GM19463 (cell line): ENCODE measurements around the gene LRRK2.
A peak's percentile ranks its signal among the peaks of the same experiment; 100 is the strongest.
"Not testable (repeated sequence)": the region's sequence is repeated elsewhere in the genome, so short reads cannot be mapped to it uniquely, and the experiment has no call there.

ENCODE experiments used
- ATAC-seq: cut with Tn5 transposase; IDR thresholded peaks from one replicate; pipeline ENCODE4 v1.9.1; 2021; ENCODE audit warnings: mild to moderate bottlenecking, moderate library complexity; ENCODE audit not compliant: unreplicated experiment

LRRK2 gene

DNA sequence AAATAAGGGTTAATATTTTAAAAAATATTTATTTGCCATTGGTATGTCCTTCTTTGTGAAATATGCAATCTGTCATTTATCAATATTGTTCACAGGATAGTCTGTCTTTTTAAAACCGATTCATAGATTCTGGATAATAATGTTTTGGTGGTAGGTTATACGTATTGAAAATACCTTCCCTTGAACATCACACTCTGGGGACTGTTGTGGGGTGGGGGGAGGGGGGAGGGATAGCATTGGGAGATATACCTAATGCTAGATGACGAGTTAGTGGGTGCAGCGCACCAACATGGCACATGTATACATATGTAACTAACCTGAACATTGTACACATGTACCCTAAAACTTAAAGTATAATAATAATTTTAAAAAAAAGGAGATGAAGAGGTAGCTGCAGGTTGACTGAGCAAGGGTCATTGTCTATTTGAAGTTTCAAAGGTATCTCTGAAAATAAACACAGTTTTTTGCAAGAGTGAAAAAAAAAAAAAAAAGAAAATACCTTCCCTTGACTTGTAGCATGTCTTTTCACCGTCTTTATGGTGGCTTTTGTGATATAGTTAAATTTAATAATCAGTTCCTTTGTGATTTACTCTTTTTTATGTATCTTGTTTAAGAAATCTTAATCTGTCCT lies 19.8 kb downstream of the LRRK2 start:
- not testable (repeated sequence) for ATAC-seq

GRCh38 chr12:40248034-40248433 lies 23.2 kb downstream of the LRRK2 start:
- no peak for ATAC-seq

DNA sequence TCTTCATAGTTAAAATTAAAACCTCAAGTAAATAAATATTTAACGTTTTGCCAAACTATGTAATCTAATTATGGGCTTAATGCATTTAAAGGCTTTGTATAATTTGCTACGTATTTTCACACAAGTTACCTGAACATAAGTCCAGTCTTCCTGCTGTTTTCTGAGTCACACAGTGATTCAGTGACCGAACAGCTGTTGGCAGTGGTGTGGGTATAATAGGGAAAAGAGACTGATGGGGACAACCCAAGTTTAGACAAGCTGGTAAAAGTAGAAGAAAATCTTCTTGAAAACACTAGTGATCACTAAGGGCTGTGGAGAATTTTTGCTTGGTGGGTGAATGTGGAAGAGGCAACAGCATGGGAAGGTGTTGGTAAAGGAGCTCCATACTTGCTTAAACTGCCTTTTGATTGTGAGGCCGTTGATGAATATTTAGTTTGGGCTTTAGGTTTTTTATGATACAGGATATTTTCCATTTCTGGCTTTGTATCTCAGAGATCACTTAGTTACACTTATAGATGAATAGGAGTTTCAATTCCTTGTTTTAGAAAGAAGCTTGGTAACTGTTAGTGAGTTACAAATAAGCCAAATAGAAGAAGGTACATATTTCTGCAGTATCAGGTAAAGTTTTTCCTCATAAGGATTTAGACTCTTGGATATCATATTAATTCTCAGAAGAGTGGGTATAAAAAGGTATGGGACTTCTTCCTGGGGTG lies 23.9 kb downstream of the LRRK2 start:
- ATAC-seq: peak; percentile 79

DNA sequence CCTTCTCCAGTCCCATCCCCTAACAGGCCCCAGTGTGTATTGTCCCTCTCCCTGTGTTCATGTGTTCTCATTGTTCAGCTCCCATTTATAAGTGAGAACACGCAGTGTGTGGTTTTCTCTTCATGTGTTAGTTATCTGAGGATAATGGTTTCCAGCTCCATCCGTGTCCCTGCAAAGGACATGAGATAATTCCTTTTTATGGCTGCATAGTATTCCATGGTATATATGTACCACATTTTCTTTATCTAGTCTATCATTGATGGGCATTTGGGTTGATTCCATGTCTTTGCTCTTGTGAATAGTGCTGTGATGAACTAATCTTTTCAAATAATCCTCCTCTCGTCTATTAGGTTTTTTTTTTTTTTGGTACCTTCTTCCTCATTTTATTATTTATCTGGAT lies 25.9 kb downstream of the LRRK2 start:
- not testable (repeated sequence) for ATAC-seq

- ATAC-seq: no peak
Observed at GRCh38 chr12:40253936-40254335, 29.1 kb downstream of the LRRK2 start.

DNA sequence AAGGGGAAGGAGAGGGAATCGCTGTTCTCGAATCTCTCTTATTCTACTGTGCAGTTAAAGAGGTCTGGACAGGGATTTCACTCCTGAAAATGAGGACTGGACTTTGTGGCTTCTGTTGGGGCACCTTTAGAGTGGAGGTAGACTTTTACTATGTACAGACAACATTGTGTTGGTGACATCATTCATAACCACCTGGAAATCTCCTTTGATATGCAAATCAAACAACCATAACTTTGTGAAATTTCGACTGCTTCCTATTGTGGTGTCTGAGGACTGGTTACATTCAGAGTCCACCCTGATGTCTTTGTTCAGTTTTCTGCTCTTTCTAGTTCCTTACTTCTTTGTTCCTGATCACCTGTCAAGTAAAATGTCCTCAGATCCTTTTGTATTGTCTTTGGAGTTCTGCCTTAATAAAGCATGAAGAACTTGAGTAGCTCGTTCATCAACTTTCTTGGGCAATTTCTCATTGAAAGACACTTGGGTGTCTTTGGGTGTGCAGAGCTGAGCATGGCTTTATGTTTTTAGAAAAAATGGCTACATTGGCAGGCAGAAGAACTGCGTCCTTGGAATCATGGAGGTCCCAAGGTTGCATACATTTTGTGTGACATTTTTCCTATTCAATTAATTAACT lies 29.8 kb downstream of the LRRK2 start:
- no peak for ATAC-seq

GRCh38 chr12:40258371-40258770 lies 33.6 kb downstream of the LRRK2 start:
- ATAC-seq: no peak

GRCh38 chr12:40261937-40262336 lies 37.1 kb downstream of the LRRK2 start:
- peak; percentile 45 for ATAC-seq

- ATAC-seq: peak; percentile 92
Observed at GRCh38 chr12:40262657-40263056, 37.9 kb downstream of the LRRK2 start.

DNA sequence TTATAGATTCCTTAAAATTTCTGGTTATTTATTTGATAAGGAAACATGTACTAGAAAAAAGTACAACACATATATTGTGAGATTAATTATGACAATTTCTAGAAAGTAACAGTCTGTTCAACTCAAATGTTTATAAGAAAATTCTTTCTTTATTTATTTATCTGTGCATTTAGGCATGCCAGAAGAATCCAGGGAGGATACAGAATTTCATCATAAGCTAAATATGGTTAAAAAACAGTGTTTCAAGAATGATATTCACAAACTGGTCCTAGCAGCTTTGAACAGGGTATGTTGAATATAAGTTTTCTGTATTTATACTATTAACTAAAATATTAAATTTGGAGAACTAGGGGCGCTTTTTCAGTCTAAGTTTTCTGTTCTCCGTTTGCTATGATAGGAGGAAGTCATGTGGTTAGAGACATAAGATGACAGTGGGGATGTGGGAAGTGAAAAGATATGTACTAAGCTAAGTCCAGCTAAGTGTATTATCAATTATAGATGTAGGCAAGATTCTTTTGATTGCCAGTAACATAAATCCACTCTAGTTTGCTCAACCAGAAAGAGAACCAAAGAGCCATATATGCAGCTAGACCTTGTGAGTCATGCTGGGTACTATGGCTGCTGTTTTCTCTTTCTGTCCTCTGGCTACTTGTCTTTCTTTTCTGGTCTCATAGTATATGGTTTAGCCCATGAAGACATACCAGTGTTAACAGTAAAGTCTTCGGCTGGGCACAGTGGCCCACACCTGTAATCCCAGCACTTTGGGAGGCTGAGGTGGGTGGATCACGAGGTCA lies 39.0 kb downstream of the LRRK2 start:
- no peak for ATAC-seq

- no peak for ATAC-seq
Observed at GRCh38 chr12:40271981-40272664, 47.3 kb downstream of the LRRK2 start.

- no peak for ATAC-seq
Observed at GRCh38 chr12:40281791-40282364, 57.1 kb downstream of the LRRK2 start.

DNA sequence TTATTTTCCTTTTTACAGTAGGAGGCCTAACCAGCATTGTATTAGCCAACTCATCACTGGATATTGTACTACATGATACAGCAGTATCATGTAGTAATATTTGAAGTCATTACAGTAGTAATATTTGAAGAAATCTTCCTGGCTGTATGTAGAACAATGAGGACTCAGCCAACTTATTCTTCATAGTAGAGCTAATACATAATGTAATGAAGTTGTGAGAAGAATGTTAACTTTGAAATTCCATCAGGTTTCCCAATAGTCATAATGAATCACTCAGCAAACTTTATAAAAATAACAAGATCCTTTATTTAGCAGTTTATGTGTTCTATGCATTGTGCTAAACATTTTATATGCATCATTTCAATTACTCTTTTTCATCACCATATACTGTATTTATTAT lies 61.8 kb downstream of the LRRK2 start:
- ATAC-seq: no peak

- no peak for ATAC-seq
Observed at GRCh38 chr12:40287369-40287975, 62.7 kb downstream of the LRRK2 start.

GRCh38 chr12:40292788-40293429 lies 68.1 kb downstream of the LRRK2 start:
- no peak for ATAC-seq

- no peak for ATAC-seq
Observed at GRCh38 chr12:40298341-40298740, 73.5 kb downstream of the LRRK2 start.

DNA sequence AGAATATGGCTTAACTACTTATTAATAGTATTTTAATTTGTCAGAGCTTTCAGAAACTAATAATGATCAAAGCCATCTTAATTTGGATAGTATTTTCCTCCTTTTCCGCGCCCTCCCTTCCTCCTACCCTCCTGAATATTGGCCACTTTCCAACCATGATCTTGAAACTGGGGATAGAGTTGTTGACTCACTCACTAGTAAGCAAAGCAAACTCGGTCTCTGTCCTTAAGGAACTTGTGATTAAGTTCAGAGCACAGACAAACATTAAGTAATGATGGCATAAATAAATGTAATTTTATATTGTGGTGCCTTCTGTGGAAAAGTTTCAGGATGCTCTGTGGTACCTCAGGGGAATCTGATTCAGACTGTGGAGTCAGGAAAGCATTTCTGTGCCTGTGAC lies 75.7 kb downstream of the LRRK2 start:
- no peak for ATAC-seq

DNA sequence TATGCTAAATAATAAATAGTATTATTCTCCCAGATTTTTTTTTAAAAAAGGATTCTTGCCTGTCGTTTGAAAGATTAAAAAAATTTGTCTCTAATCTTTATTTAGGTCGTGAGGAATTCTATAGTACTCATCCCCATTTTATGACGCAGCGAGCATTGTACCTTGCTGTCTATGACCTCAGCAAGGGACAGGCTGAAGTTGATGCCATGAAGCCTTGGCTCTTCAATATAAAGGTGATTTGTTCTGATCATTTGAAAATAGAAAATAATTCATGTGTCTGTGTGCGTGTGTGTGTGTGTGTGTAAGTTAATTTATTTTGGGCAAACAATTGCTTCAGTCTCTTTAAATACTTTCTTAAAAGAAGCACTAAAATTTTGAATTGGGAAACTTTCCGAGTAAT lies 84.2 kb downstream of the LRRK2 start:
- no peak for ATAC-seq

- no peak for ATAC-seq
Observed at GRCh38 chr12:40310211-40310610, 85.4 kb downstream of the LRRK2 start.

- ATAC-seq: no peak
Observed at GRCh38 chr12:40312196-40312595, 87.4 kb downstream of the LRRK2 start.
